Measurements from ENCODE around the gene COL9A1.

DNA sequence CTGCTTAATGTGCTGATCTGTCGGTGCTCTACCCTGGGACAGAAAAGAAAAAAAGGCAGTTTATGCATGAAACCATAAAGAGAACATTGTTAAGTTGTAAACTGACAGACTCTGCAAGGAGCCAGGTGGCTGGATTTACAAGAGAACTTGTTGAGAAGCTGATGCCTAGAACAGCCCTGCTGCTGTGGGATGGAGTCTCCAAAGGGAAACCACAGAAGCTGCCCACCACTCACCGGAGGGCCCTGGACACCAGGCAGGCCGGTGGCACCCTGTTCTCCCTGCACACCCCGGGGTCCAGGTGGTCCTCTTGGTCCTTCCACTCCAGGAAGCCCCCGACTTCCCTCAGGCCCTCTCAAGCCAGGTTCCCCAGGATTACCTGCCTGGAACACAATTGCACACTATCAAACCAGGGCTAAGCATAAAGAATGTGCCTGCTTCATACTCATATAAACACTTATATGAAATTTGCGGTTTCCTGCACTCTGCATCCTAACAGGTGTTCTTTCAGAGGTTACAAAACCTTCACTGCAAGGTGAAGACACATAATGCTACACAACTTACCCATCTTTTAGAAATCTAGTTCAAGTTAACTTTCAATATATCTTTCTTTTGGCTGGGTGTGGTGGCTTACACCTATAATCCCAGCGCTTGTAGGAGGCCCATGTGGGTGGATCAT is 68.2 kb downstream of the COL9A1 start:
- TF ChIP-seq, protein P1, sequence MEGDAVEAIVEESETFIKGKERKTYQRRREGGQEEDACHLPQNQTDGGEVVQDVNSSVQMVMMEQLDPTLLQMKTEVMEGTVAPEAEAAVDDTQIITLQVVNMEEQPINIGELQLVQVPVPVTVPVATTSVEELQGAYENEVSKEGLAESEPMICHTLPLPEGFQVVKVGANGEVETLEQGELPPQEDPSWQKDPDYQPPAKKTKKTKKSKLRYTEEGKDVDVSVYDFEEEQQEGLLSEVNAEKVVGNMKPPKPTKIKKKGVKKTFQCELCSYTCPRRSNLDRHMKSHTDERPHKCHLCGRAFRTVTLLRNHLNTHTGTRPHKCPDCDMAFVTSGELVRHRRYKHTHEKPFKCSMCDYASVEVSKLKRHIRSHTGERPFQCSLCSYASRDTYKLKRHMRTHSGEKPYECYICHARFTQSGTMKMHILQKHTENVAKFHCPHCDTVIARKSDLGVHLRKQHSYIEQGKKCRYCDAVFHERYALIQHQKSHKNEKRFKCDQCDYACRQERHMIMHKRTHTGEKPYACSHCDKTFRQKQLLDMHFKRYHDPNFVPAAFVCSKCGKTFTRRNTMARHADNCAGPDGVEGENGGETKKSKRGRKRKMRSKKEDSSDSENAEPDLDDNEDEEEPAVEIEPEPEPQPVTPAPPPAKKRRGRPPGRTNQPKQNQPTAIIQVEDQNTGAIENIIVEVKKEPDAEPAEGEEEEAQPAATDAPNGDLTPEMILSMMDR (IDR thresholded peaks at IDR 0.05) = no peak
- TF ChIP-seq POLR2A (IDR thresholded peaks at IDR 0.05) = no peak
- no peak for TF ChIP-seq POLR2AphosphoS5 (IDR thresholded peaks at IDR 0.05)

Measured in prostate gland (tissue), 2 donors.